Measurements from ENCODE around the gene TGM4. TPM values are rescaled to one million over a fixed set of nuclear protein-coding genes. Genes with fewer than 3 reads are reported as not detected.

The TGM4 gene
- total and polyA plus RNA-seq, 9 of the 15 experiments (the other 6 are each of a cell fraction or from before 2014, with no cell fraction given), result not detected

GRCh38 chr3:44963571-44964325 is 89.3 kb downstream of the TGM4 start (continued):
- TF ChIP-seq ZNF277 (CRISPR knock-in tag; IDR thresholded peaks at IDR 0.05; ENCODE audit: borderline replicate concordance) (no peak), ZFP1 (CRISPR knock-in tag; IDR thresholded peaks at IDR 0.05) (no peak), TRIM24 (IDR thresholded peaks at IDR 0.05) (no peak), PHF21A (IDR thresholded peaks at IDR 0.05; ENCODE audit: borderline replicate concordance, low read depth) (no peak), CXXC5 (CRISPR knock-in tag; IDR thresholded peaks at IDR 0.05) (no peak), BDP1 (IDR thresholded peaks at IDR 0.05; ENCODE audit: insufficient read depth, insufficient read length) (no peak), POLR3G (IDR thresholded peaks at IDR 0.05; ENCODE audit: extremely low read depth, insufficient read length, insufficient replicate concordance) (no peak)

MicroRNAs encoded within 50 kb of the gene (microRNA counts, 767-probe panel; counts per million panel counts)
- not detected for microRNA hsa-miR-564

Other genes with a start within 250 kb of the TGM4 start
Only the 7 nearest of the 10 such genes appear.
- gene ZNF501, start 145.0 kb upstream of the TGM4 start, total RNA-seq (2014; rRNA removed), result 4.9 and 6.5 TPM in 2 replicates
- 4.5 and 4.8 TPM in 2 replicates for gene ZNF501, start 145.0 kb upstream of the TGM4 start, total RNA-seq (2014; rRNA removed; fragmentation: Illumina TruSeq; extraction: Trizol)
- gene ZNF501, start 145.0 kb upstream of the TGM4 start, total RNA-seq (2015; rRNA removed; fragmentation: Illumina TruSeq; extraction: Trizol), result 3.6 and 3.7 TPM in 2 replicates
- 3.9 and 4.4 TPM in 2 replicates for gene ZNF501, start 145.0 kb upstream of the TGM4 start, total RNA-seq (2021)
- 1.1 and 4.2 TPM in 2 replicates for gene ZNF501, start 145.0 kb upstream of the TGM4 start, polyA plus RNA-seq (2011; rRNA removed)
- 2.3 and 4.1 TPM in 2 replicates for gene ZNF501, start 145.0 kb upstream of the TGM4 start, polyA plus RNA-seq (2014; fragmentation: Illumina TruSeq; extraction: Trizol)
- gene ZNF501, start 145.0 kb upstream of the TGM4 start, polyA plus RNA-seq (2014; fragmentation: Nextera tagmentation; extraction: Ambion mirVana), result 1 to 10 TPM; 1.2 to 1.6 TPM
- 2.4 and 2.9 TPM in 2 replicates for gene ZNF501, start 145.0 kb upstream of the TGM4 start, polyA plus RNA-seq (2014; rRNA removed)
- gene KIAA1143, start 113.0 kb upstream of the TGM4 start, total RNA-seq (2014; rRNA removed), result 27.9 and 31.3 TPM in 2 replicates
- gene KIAA1143, start 113.0 kb upstream of the TGM4 start, total RNA-seq (2014; rRNA removed; fragmentation: Illumina TruSeq; extraction: Trizol), result 72.0 and 97.2 TPM in 2 replicates
- 43.7 and 47.0 TPM in 2 replicates for gene KIAA1143, start 113.0 kb upstream of the TGM4 start, total RNA-seq (2015; rRNA removed; fragmentation: Illumina TruSeq; extraction: Trizol)
- 42.8 and 47.1 TPM in 2 replicates for gene KIAA1143, start 113.0 kb upstream of the TGM4 start, total RNA-seq (2021)
- gene KIAA1143, start 113.0 kb upstream of the TGM4 start, polyA plus RNA-seq (2011; rRNA removed), result 30.9 and 40.7 TPM in 2 replicates
- gene KIAA1143, start 113.0 kb upstream of the TGM4 start, polyA plus RNA-seq (2014; fragmentation: Illumina TruSeq; extraction: Trizol), result 47.4 and 54.6 TPM in 2 replicates
- gene KIAA1143, start 113.0 kb upstream of the TGM4 start, polyA plus RNA-seq (2014; fragmentation: Nextera tagmentation; extraction: Ambion mirVana), result 10 to 100 TPM; 33.5 to 42.2 TPM
- 24.0 and 25.6 TPM in 2 replicates for gene KIAA1143, start 113.0 kb upstream of the TGM4 start, polyA plus RNA-seq (2014; rRNA removed)
- 26.0 and 28.0 TPM in 2 replicates for gene KIF15, start 112.8 kb upstream of the TGM4 start, total RNA-seq (2014; rRNA removed)
- 43.7 and 52.3 TPM in 2 replicates for gene KIF15, start 112.8 kb upstream of the TGM4 start, total RNA-seq (2014; rRNA removed; fragmentation: Illumina TruSeq; extraction: Trizol)
- 45.1 and 45.9 TPM in 2 replicates for gene KIF15, start 112.8 kb upstream of the TGM4 start, total RNA-seq (2015; rRNA removed; fragmentation: Illumina TruSeq; extraction: Trizol)
- 24.5 and 25.8 TPM in 2 replicates for gene KIF15, start 112.8 kb upstream of the TGM4 start, total RNA-seq (2021)
- 17.9 and 25.3 TPM in 2 replicates for gene KIF15, start 112.8 kb upstream of the TGM4 start, polyA plus RNA-seq (2011; rRNA removed)
- 33.8 and 43.3 TPM in 2 replicates for gene KIF15, start 112.8 kb upstream of the TGM4 start, polyA plus RNA-seq (2014; fragmentation: Illumina TruSeq; extraction: Trizol)
- gene KIF15, start 112.8 kb upstream of the TGM4 start, polyA plus RNA-seq (2014; fragmentation: Nextera tagmentation; extraction: Ambion mirVana), result 10 to 100 TPM in 1 of 2 experiments, 1 to 10 TPM in 1; 9.0 to 21.2 TPM
- gene KIF15, start 112.8 kb upstream of the TGM4 start, polyA plus RNA-seq (2014; rRNA removed), result 21.2 and 27.9 TPM in 2 replicates
- 0.65 and 0.86 TPM in 2 replicates for gene TMEM42, start 12.7 kb upstream of the TGM4 start, total RNA-seq (2014; rRNA removed)
- gene TMEM42, start 12.7 kb upstream of the TGM4 start, total RNA-seq (2014; rRNA removed; fragmentation: Illumina TruSeq; extraction: Trizol), result 0.93 and 1.1 TPM in 2 replicates
- gene TMEM42, start 12.7 kb upstream of the TGM4 start, total RNA-seq (2015; rRNA removed; fragmentation: Illumina TruSeq; extraction: Trizol), result 0.87 and 1.1 TPM in 2 replicates
- 1.6 TPM in 2 replicates for gene TMEM42, start 12.7 kb upstream of the TGM4 start, total RNA-seq (2021)
- gene TMEM42, start 12.7 kb upstream of the TGM4 start, polyA plus RNA-seq (2011; rRNA removed), result 1.6 and 2.2 TPM in 2 replicates
- gene TMEM42, start 12.7 kb upstream of the TGM4 start, polyA plus RNA-seq (2014; fragmentation: Illumina TruSeq; extraction: Trizol), result 0.86 and 0.89 TPM in 2 replicates
- gene TMEM42, start 12.7 kb upstream of the TGM4 start, polyA plus RNA-seq (2014; fragmentation: Nextera tagmentation; extraction: Ambion mirVana), result under 1 TPM; 0.53 to 0.98 TPM
- 0.90 and 0.96 TPM in 2 replicates for gene TMEM42, start 12.7 kb upstream of the TGM4 start, polyA plus RNA-seq (2014; rRNA removed)
- 77.1 and 78.6 TPM in 2 replicates for gene ZDHHC3, start 101.6 kb downstream of the TGM4 start, total RNA-seq (2014; rRNA removed)
- 60.2 and 61.9 TPM in 2 replicates for gene ZDHHC3, start 101.6 kb downstream of the TGM4 start, total RNA-seq (2014; rRNA removed; fragmentation: Illumina TruSeq; extraction: Trizol)
- 62.0 and 67.2 TPM in 2 replicates for gene ZDHHC3, start 101.6 kb downstream of the TGM4 start, total RNA-seq (2015; rRNA removed; fragmentation: Illumina TruSeq; extraction: Trizol)
- gene ZDHHC3, start 101.6 kb downstream of the TGM4 start, total RNA-seq (2021), result 78.4 and 81.8 TPM in 2 replicates
- 120 and 137 TPM in 2 replicates for gene ZDHHC3, start 101.6 kb downstream of the TGM4 start, polyA plus RNA-seq (2011; rRNA removed)
- gene ZDHHC3, start 101.6 kb downstream of the TGM4 start, polyA plus RNA-seq (2014; fragmentation: Illumina TruSeq; extraction: Trizol), result 98.3 and 100 TPM in 2 replicates
- 10 to 100 TPM; 10.3 to 11.5 TPM for gene ZDHHC3, start 101.6 kb downstream of the TGM4 start, polyA plus RNA-seq (2014; fragmentation: Nextera tagmentation; extraction: Ambion mirVana)
- gene ZDHHC3, start 101.6 kb downstream of the TGM4 start, polyA plus RNA-seq (2014; rRNA removed), result 50.4 and 57.0 TPM in 2 replicates
- gene EXOSC7, start 101.6 kb downstream of the TGM4 start, total RNA-seq (2014; rRNA removed), result 112 and 119 TPM in 2 replicates
- 119 TPM in 2 replicates for gene EXOSC7, start 101.6 kb downstream of the TGM4 start, total RNA-seq (2014; rRNA removed; fragmentation: Illumina TruSeq; extraction: Trizol)
- gene EXOSC7, start 101.6 kb downstream of the TGM4 start, total RNA-seq (2015; rRNA removed; fragmentation: Illumina TruSeq; extraction: Trizol), result 105 and 107 TPM in 2 replicates
- gene EXOSC7, start 101.6 kb downstream of the TGM4 start, total RNA-seq (2021), result 87.4 and 98.3 TPM in 2 replicates
- gene EXOSC7, start 101.6 kb downstream of the TGM4 start, polyA plus RNA-seq (2011; rRNA removed), result 132 and 154 TPM in 2 replicates
- 88.5 and 99.2 TPM in 2 replicates for gene EXOSC7, start 101.6 kb downstream of the TGM4 start, polyA plus RNA-seq (2014; fragmentation: Illumina TruSeq; extraction: Trizol)
- gene EXOSC7, start 101.6 kb downstream of the TGM4 start, polyA plus RNA-seq (2014; fragmentation: Nextera tagmentation; extraction: Ambion mirVana), result 100 to 1,000 TPM; 236 to 237 TPM
- 110 and 134 TPM in 2 replicates for gene EXOSC7, start 101.6 kb downstream of the TGM4 start, polyA plus RNA-seq (2014; rRNA removed)
- 0.33 TPM in 1 of 2 replicates, not detected in the other for gene CLEC3B, start 151.7 kb downstream of the TGM4 start, total RNA-seq (2014; rRNA removed)
- not detected in 2 replicates for gene CLEC3B, start 151.7 kb downstream of the TGM4 start, total RNA-seq (2014; rRNA removed; fragmentation: Illumina TruSeq; extraction: Trizol)
- not detected in 2 replicates for gene CLEC3B, start 151.7 kb downstream of the TGM4 start, total RNA-seq (2015; rRNA removed; fragmentation: Illumina TruSeq; extraction: Trizol)
- gene CLEC3B, start 151.7 kb downstream of the TGM4 start, total RNA-seq (2021), result not detected in 2 replicates
- gene CLEC3B, start 151.7 kb downstream of the TGM4 start, polyA plus RNA-seq (2011; rRNA removed), result 0.19 TPM in 1 of 2 replicates, not detected in the other
- gene CLEC3B, start 151.7 kb downstream of the TGM4 start, polyA plus RNA-seq (2014; fragmentation: Illumina TruSeq; extraction: Trizol), result not detected in 2 replicates
- not detected for gene CLEC3B, start 151.7 kb downstream of the TGM4 start, polyA plus RNA-seq (2014; fragmentation: Nextera tagmentation; extraction: Ambion mirVana)
- gene CLEC3B, start 151.7 kb downstream of the TGM4 start, polyA plus RNA-seq (2014; rRNA removed), result not detected in 2 replicates